Measurements from ENCODE around the gene CENPA.
"Not testable (repeated sequence)": the region's sequence is repeated elsewhere in the genome, so short reads cannot be mapped to it uniquely, and the experiment has no call there.

CENPA gene

DNA sequence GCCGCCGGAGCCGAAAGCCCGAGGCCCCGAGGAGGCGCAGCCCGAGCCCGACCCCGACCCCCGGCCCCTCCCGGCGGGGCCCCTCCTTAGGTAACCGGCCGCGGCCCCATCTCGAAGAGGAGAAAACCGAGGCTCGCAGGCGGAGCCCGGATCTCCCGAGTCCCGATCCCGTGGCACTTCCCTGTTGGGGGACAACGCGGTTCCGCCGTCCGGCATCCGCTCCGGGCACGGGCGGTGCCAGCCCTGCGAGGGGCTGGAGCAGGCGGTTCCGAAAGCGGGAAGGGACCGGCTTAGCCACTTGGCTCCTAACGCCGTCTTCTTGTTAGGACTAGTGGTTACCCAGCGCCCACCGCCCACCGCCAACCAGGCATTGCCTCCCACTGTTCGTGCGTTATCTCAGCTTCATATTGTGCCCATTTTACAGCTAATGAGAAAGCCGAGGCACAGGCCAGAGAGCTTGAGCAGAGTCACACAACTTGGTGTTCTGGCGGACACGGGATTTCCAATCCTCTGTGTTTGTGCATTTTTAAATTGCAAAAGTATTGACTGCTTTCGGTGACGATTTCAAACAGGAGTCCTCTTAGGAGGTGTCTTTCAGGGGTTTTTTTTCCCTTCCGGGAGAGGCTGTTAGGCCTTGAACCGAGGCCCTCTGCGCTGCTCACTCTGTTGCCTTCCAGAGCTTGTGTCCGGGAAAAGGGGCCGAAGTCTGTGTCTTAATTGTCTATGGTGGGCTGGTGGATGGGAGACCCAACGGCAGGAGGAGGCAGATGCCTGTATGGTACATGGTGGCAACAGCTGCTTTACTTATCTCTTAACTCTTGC lies 562 bp downstream of the CENPA start:
- FAIRE-seq (no peak), DNase-seq (ENCODE audit: low spot score) (peak; percentile 55)

DNA sequence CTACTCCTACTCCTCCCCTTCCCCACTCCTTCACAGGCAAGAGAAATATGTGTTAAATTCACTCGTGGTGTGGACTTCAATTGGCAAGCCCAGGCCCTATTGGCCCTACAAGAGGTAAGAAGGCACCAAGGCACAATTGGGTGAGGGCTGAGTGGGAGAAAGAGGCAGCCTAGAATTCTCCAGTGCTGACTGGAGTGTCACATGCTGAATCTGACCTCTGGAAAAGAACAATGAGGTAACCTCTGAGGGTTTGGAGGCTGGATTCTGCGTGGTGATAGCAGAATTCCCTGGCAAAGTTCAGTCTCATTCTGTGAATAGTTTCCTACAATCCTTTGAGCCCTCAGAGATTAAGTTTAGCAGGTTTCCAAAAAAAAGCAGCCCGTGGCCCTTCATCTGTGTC lies 6.9 kb downstream of the CENPA start:
- DNase-seq (ENCODE audit: low spot score) = no peak
- FAIRE-seq = no peak

DNA sequence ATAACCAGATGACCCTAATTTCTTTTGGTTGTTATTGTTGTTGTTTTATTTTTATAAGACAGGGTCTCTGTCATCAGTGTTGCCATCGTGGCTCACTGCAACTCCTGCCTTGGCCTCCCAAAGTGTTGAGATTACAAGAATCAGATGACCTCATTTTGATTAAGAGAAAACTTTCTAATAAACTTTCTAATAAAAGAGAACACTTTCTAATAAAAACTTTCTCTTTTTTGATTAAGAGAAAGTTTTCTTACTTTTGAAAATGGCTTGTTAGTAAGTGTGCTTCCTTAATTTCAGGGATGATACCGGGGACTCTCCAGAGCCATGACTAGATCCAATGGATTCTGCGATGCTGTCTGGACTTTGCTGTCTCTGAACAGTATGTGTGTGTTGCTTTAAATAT lies 7.7 kb downstream of the CENPA start:
- DNase-seq (ENCODE audit: low spot score) = no peak
- no peak for FAIRE-seq

DNA sequence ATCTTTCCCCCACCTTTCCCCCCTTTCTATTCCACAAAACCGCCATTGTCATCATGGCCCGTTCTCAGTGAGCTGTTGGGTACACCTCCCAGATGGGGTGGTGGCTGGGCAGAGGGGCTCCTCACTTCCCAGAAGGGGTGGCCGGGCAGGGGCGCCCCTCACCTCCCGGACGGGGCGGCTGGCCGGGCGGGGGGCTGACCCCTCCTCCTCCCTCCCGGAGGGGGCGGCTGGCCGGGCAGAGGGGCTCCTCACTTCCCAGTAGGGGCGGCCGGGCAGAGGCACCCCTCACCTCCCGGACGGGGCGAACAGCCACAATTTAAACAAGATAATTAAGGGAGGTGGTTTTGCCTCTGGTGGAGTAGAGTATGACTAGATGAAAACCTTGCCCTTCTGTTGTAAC lies 9.3 kb downstream of the CENPA start:
- FAIRE-seq; DNase-seq (ENCODE audit: low spot score): not testable (repeated sequence)

DNA sequence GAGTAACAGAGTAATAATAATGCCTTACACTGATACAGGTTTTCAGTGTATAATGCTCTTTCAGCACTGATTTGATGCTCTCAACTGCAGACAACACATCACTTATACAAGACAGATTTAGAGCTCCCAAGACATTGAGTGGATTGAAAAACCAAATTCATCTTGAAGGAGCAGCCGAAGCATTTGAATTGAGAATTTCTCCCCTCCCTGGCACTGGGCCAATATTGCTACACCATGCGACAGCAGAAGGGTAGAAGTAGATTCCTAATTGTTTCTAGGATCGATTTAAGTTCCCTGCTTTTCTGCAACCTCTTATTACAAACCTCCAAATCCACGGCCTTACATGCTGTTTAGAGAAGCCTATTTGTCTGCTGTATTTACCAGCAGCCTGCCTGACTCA lies 15.5 kb downstream of the CENPA start:
- no peak for DNase-seq (ENCODE audit: low spot score)

DNA sequence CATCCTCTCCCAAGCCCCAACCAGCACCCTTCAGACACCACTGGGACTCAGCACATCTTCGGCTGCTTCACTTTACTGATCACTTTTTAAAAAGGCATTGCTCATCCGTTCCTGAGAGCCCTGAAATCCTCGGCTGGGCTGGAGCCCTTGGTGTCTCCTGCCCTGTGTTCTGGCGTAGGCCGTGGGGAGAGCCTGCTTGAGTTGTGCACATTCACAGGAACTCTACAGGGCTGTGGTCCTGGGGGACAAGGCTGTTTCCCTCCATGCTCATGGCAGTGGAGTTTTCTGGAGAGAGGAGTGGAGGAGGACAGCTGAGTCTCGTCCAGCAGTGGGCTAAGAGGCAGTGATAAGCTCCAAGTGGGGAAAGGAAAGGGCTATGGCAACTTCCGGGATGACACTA lies 15.9 kb downstream of the CENPA start:
- no peak for FAIRE-seq
- DNase-seq (ENCODE audit: low spot score) = no peak

More for the DNA sequence above, 15.5 kb downstream of the CENPA start:
- no peak for FAIRE-seq

DNA sequence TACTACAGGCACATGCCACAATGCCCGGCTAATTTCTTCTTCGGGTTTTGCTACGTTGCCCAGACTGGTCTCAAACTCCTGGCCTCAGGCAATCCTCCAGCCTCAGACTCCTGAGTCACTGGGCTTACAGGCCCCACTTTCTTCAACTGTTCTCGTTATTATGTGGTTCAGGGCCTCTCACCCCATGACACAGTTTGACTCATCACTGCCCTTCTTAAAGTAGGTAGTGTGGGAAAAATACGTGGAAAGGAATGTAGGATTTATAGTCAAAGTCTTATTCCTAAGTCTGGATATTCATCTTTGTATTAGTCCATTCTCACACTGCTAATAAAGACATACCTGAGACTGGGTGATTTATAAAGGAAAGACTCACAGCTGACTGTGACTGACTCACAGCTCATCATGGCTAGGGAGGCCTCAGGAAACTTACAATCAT lies 19.4 kb downstream of the CENPA start:
- FAIRE-seq (no peak), DNase-seq (ENCODE audit: low spot score) (no peak)

DNA sequence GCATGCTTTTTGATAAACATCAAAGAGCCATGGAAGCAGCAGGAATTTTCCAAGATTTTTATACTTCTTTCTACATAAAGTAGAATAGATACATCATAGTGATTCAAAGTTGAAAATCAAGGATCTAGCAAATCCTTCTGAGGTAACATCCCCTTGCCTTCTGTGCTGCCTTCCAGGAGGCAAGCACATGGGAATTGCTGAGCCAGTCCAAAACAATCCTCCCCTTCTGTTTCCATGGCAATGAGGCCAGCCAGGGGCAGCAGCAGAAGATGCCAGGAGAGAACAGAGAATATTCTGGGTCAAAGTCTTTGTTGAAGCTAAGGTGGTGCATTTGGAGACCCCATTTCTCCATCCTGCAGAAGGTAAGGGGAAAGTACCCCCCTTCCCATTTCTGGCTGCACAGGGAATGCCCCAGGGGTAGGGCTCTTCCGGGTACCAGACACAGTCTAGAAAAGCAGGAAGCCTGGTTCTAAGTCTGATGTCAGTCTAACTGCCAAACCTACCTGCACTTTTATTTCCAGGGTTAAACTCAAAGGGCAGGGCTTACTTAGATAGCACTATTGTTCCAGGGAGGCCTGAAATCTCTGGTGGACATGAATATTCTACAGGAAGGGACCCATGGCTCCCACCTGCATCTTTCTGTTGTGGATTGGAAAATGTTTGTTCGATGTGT lies 22.1 kb downstream of the CENPA start:
- FAIRE-seq (no peak), DNase-seq (ENCODE audit: low spot score) (no peak)

- FAIRE-seq (no peak), DNase-seq (ENCODE audit: low spot score) (no peak)
Observed at GRCh38 chr2:26809211-26809610, 23.4 kb downstream of the CENPA start.

DNA sequence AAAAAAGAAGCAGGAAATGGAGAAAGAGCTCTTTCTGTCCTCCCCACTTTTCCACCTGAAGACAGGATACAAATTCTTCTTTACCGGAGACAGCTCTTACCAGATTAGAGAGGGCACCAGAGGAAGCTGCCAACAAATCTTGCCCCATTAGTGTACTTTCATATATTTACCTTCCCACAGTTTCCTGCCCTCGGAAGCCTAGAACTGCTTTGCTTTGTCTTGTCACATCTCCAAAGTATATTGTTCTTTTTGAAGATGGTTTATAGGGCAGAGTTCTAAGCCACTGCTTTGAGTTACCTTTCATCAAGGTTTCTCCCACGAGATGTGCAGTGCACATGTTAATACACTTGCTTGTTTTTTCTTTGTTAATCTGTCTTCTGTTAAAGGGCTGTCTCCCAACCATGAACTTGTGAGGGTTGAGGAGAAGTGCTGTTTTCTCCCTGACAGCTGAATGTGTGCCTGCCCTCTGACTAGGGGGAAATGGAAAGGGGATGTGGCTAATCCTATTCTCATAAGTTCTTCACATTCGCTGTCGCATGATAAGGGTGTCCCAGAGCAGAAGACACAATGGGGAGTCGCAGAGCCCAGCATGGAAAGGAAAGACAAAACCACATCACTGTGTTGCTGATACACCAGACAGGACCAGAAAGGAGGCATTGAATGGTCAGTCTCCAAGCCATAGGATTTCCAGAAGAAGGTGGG lies 24.2 kb downstream of the CENPA start:
- no peak for DNase-seq (ENCODE audit: low spot score)

GRCh38 chr2:26811261-26811660 lies 25.4 kb downstream of the CENPA start:
- DNase-seq (ENCODE audit: low spot score) (no peak), FAIRE-seq (no peak)

More for the DNA sequence above, 24.2 kb downstream of the CENPA start:
- no peak for FAIRE-seq

- DNase-seq (ENCODE audit: low spot score) (no peak), FAIRE-seq (no peak)
Observed at GRCh38 chr2:26811791-26812694, 26.2 kb downstream of the CENPA start.

DNA sequence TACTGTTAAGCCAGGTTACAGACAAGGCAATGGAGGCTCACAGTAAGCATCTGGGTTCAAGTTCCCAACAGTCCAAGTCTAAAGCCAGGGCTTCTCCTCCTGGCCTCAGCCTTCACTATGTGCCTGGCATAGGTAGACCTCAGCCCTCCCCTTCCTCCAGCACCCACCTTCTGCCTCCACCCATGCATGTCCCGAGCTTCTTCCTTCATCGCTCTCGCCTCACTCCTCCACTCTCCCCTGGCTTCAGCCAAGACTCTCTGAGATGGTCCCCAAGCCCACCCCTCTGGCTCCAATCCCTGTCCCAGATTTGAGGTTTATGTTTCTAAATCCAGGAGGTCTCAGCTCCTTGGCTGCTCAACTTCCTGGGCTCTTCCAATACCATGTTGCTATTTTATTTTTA lies 26.9 kb downstream of the CENPA start:
- no peak for FAIRE-seq
- no peak for DNase-seq (ENCODE audit: low spot score)

- not testable (repeated sequence) for FAIRE-seq; DNase-seq (ENCODE audit: low spot score)
Observed at GRCh38 chr2:26814072-26814765, 28.4 kb downstream of the CENPA start.

DNA sequence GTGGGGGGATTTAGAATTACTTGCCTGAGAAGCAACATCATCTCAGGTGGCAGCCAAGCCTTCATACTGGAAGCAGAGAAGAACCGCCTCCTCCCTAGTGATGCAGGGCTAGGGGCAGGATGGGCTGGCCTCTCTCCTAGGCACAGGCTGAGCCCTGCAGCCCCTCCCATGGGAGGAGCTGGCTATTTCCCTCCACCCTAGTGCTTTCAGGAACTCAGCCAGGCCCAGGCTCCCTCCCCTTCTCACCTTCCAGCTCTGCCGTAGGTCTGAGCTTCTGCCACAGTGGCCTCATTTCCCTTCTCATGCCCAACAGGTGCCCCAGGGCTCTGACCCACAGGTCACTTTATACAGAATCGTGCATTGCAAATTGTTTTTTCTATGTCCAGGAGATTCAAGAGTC lies 31.0 kb downstream of the CENPA start:
- DNase-seq (ENCODE audit: low spot score) = no peak
- no peak for FAIRE-seq

- FAIRE-seq = no peak
- no peak for DNase-seq (ENCODE audit: low spot score)
Observed at GRCh38 chr2:26818255-26818654, 32.4 kb downstream of the CENPA start.

DNA sequence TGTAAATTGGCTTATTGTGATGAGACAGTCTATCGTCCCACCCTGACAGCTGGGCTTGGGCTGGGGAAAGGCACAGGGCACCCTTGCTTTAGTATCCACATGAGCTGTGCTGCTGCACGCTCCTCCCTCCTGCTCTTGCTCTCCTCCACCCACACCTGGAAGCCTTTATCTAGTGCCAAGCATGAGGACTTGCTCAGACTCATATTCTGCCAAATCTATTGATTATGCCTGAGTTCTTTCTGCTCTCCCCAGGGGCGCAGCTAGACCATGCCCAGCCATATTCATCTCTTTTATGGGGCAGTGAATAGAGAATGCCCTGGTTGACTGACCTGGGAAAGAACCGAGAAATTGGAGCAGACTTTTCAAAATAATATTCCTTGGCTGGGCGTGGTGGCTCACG lies 33.1 kb downstream of the CENPA start:
- DNase-seq (ENCODE audit: low spot score) = no peak
- no peak for FAIRE-seq

DNA sequence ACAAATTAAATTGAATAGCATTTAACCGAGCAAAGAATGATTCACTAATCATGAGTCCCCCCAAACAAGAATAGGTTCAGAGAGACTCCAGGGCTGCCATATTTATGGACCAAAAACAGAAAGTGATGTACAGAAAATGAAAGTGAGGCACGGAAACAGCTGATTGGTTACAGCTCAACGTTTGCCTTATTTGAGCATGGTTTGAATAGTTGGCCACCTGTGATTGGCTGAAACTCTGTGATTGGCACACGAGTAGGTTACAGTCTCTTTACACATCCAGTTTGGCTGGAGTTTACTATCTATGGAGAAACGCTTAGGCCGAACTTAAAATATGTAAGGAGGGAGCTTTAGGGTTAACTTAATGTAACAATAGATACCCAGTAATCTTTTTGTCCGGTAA lies 35.1 kb downstream of the CENPA start:
- no peak for DNase-seq (ENCODE audit: low spot score)

GRCh38 chr2:26822877-26823276 lies 37.0 kb downstream of the CENPA start:
- FAIRE-seq = no peak
- no peak for DNase-seq (ENCODE audit: low spot score)

More for the DNA sequence above, 35.1 kb downstream of the CENPA start:
- FAIRE-seq = no peak

- FAIRE-seq = no peak
- DNase-seq (ENCODE audit: low spot score) = peak; percentile 45
Observed at GRCh38 chr2:26838121-26838906, 52.5 kb downstream of the CENPA start.

Data from urothelium cell line (cell line).